RWPE1 (cell line): ENCODE results near the gene LAMA3.

Experiments used
- CTCF ChIA-PET: fragments of 350-600 bp; sonication (Branson Sonifier 250); formaldehyde crosslinking; extraction: SDS; loops from one replicate; lab custom pipeline; 2021; lab: Yijun Ruan, JAX
- POLR2A ChIA-PET: fragments of 400-600 bp; formaldehyde crosslinking; extraction: SDS; loops from one replicate; lab custom pipeline; 2020; ENCODE audit warnings: antibody characterized with exemption; ENCODE audit not compliant: low non-redundant PET; lab: Yijun Ruan, JAX
- DNase-seq: peaks from one replicate; pipeline ENCODE4 v3.0.0; 2012; ENCODE audit warnings: low spot score
- H3K27ac ChIP-seq: fragments of 450-650 bp; 2 replicates; pipeline ENCODE4 v1.5.1; 2017
- CTCF ChIP-seq: fragments of 450-650 bp; conservative IDR thresholded peaks from 2 replicates; pipeline ENCODE4 v1.5.1; 2017; ENCODE audit warnings: low read depth, mild to moderate bottlenecking

Gene LAMA3

GRCh38 chr18:23814991-23815614 lies 125.8 kb downstream of the LAMA3 start:
- ChIA-PET CTCF (interaction anchor here (1.6 kb wide), 1 partner anchor 193 kb away, joined by 6 read pairs; no protein-coding TSS in a partner anchor), POLR2A (interaction anchor here (0.6 kb wide), 1 partner anchor 180 kb away, joined by 8 read pairs; no protein-coding TSS in a partner anchor)
- no peak for TF ChIP-seq CTCF
- no peak for DNase-seq
- no peak overlapping the region for H3K27ac ChIP-seq

GRCh38 chr18:23816021-23816420 lies 126.8 kb downstream of the LAMA3 start:
- no peak overlapping the region for H3K27ac ChIP-seq
- no peak for TF ChIP-seq CTCF
- CTCF ChIA-PET: no interaction called here
- POLR2A ChIA-PET: no interaction called here
- no peak for DNase-seq

- no peak overlapping the region for H3K27ac ChIP-seq
- ChIA-PET CTCF (no interaction called here), POLR2A (no interaction called here)
- no peak for DNase-seq
- TF ChIP-seq CTCF: no peak
Measured at GRCh38 chr18:23816740-23817139, 127.5 kb downstream of the LAMA3 start.

GRCh38 chr18:23819001-23819400 lies 129.7 kb downstream of the LAMA3 start:
- no peak for DNase-seq
- H3K27ac ChIP-seq: no peak overlapping the region
- TF ChIP-seq CTCF: no peak
- ChIA-PET CTCF (no interaction called here), POLR2A (no interaction called here)

GRCh38 chr18:23822590-23823385 lies 133.5 kb downstream of the LAMA3 start:
- CTCF ChIA-PET: no interaction called here
- POLR2A ChIA-PET: no interaction called here
- no peak for TF ChIP-seq CTCF
- no peak overlapping the region for H3K27ac ChIP-seq
- DNase-seq: no peak

- no peak for DNase-seq
- POLR2A ChIA-PET: no interaction called here
- CTCF ChIA-PET: no interaction called here
- no peak for TF ChIP-seq CTCF
- no peak overlapping the region for H3K27ac ChIP-seq
Measured at GRCh38 chr18:23824240-23824639, 135.0 kb downstream of the LAMA3 start.
